ENCODE results near the gene TSPAN9. TPM values are rescaled to one million over a fixed set of nuclear protein-coding genes. Genes with fewer than 3 reads are reported as not detected.

The TSPAN9 gene
- total RNA-seq, 1 experiment from 2014 or later = 13.4 TPM

DNA sequence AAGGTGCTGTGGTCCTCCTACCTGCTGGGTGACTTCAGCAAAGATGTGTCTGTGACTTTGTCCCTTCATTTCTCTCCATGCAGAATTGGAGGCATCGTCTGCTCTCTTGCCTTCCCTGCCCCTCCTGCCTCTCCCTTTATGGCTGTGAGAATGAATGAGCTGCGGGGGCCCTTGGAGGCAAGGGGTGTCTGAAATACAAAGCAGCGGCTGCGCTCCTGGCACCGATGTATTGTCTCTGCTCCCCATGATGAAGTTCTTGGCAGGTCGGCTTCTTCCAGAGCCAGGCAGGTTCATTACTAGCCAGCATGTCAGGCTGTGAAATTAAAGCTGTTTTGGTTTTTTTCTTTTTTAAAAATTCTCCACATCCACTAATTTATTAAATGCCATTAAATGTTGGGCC lies 194.5 kb downstream of the TSPAN9 start:
- H3K27ac Mint-ChIP-seq (ENCODE audit: low read depth, unreplicated experiment) = peak overlapping the region; percentile 35
- peaks cover 6% of the 10 kb centered on the region for H3K36me3 Mint-ChIP-seq (ENCODE audit: insufficient read depth, unreplicated experiment)

DNA sequence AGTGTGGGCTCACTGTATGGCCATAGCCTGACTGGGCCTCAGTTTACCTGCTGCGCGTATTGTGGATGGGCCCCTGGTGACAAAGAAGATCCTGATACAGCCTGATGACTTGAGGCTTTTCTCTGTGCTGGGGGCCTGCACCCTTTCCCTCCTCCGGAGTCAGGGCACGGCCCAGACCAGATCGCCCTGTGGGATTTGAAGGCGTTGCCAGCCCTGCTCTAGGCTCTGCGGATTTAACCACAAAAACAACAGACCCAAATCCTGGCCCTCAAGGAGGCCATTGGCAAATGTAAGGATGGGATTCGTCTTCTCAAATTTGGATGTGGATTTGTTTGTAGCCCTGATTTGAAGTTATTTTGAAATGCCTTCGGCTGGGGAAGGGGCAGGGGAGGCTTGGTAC lies 195.8 kb downstream of the TSPAN9 start:
- no peak overlapping the region for H3K27ac Mint-ChIP-seq (ENCODE audit: low read depth, unreplicated experiment)
- TF ChIP-seq, protein P1, sequence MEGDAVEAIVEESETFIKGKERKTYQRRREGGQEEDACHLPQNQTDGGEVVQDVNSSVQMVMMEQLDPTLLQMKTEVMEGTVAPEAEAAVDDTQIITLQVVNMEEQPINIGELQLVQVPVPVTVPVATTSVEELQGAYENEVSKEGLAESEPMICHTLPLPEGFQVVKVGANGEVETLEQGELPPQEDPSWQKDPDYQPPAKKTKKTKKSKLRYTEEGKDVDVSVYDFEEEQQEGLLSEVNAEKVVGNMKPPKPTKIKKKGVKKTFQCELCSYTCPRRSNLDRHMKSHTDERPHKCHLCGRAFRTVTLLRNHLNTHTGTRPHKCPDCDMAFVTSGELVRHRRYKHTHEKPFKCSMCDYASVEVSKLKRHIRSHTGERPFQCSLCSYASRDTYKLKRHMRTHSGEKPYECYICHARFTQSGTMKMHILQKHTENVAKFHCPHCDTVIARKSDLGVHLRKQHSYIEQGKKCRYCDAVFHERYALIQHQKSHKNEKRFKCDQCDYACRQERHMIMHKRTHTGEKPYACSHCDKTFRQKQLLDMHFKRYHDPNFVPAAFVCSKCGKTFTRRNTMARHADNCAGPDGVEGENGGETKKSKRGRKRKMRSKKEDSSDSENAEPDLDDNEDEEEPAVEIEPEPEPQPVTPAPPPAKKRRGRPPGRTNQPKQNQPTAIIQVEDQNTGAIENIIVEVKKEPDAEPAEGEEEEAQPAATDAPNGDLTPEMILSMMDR (IDR thresholded peaks at IDR 0.05; ENCODE audit: unreplicated experiment) = no peak
- H3K4me3 Mint-ChIP-seq (ENCODE audit: unreplicated experiment) = no peak overlapping the region
- ChIA-PET POLR2A (no interaction called here), CTCF (interaction anchor here (0.6 to 12.0 kb wide), 4 partner anchors 70 to 538 kb away, joined by 4 to 248 read pairs (median 61); no protein-coding TSS in a partner anchor)
- H3K4me1 Mint-ChIP-seq (ENCODE audit: insufficient read depth, unreplicated experiment) = peaks cover 9% of the 10 kb centered on the region
- no peaks in the 10 kb centered on the region for H3K9me3 Mint-ChIP-seq (ENCODE audit: unreplicated experiment)
- peaks cover 6% of the 10 kb centered on the region for H3K36me3 Mint-ChIP-seq (ENCODE audit: insufficient read depth, unreplicated experiment)
- BruUV-seq (replicated peaks) = no TSS peak
- intact Hi-C loops (cut with micrococcal nuclease) = no loop called here
- no peaks in the 10 kb centered on the region for H3K27me3 Mint-ChIP-seq (ENCODE audit: insufficient read depth, unreplicated experiment)
- no peak for DNase-seq (ENCODE audit: unreplicated experiment)

More for the DNA sequence above, 194.5 kb downstream of the TSPAN9 start:
- Mint-ChIP-seq H3K4me3 (ENCODE audit: unreplicated experiment) (no peak overlapping the region), H3K27me3 (ENCODE audit: insufficient read depth, unreplicated experiment) (no peaks in the 10 kb centered on the region), H3K4me1 (ENCODE audit: insufficient read depth, unreplicated experiment) (peaks cover 9% of the 10 kb centered on the region), H3K9me3 (ENCODE audit: unreplicated experiment) (no peaks in the 10 kb centered on the region)
- CTCF ChIA-PET = interaction anchor here (0.9 to 12.0 kb wide), 4 partner anchors 10 to 198 kb away, joined by 4 to 248 read pairs (median 6); no protein-coding TSS in a partner anchor
- intact Hi-C loops (cut with micrococcal nuclease) = no loop called here
- no peak for DNase-seq (ENCODE audit: unreplicated experiment)
- BruUV-seq (replicated peaks) = no TSS peak
- POLR2A ChIA-PET = no interaction called here
- TF ChIP-seq, protein P1 (IDR thresholded peaks at IDR 0.05; ENCODE audit: unreplicated experiment) = no peak

DNA sequence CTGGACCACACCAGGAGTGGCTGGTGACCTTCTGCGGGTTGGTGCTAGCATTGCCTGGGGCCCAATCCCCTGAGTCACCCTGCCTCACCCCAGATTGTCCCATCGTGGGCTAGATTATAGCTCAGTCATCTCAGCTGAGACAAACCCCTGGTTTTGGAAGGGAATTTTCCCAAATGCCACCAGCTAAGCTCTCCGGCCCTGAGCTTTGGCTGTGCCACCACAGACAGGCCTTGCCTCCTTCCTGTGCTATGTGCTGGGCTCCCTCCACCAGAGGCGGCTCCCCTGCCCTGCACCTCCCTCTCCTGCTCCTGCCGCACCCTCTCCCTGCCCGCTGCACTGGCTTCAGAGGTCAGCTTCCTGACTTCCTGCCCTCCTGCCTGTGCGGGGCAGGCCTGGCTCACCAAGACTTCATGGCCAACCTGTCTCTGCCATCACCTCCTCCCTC lies 196.3 kb downstream of the TSPAN9 start:
- Mint-ChIP-seq H3K4me1 (ENCODE audit: insufficient read depth, unreplicated experiment) (peaks cover 10% of the 10 kb centered on the region), H3K9me3 (ENCODE audit: unreplicated experiment) (no peaks in the 10 kb centered on the region), H3K36me3 (ENCODE audit: insufficient read depth, unreplicated experiment) (peaks cover 6% of the 10 kb centered on the region), H3K4me3 (ENCODE audit: unreplicated experiment) (no peak overlapping the region), H3K27ac (ENCODE audit: low read depth, unreplicated experiment) (peak overlapping the region; percentile 37), H3K27me3 (ENCODE audit: insufficient read depth, unreplicated experiment) (no peaks in the 10 kb centered on the region)
- intact Hi-C loops (cut with micrococcal nuclease) = no loop called here
- TF ChIP-seq, protein P1 (IDR thresholded peaks at IDR 0.05; ENCODE audit: unreplicated experiment) = no peak
- ChIA-PET CTCF (interaction anchor here (0.6 to 12.0 kb wide), 9 partner anchors 8 to 538 kb away, joined by 3 to 248 read pairs (median 26); no protein-coding TSS in a partner anchor), POLR2A (interaction anchor here (0.6 kb wide), 1 partner anchor 21 kb away, joined by 3 read pairs; no protein-coding TSS in a partner anchor)
- BruUV-seq (replicated peaks) = no TSS peak
- DNase-seq (ENCODE audit: unreplicated experiment) = peak; percentile 20

DNA sequence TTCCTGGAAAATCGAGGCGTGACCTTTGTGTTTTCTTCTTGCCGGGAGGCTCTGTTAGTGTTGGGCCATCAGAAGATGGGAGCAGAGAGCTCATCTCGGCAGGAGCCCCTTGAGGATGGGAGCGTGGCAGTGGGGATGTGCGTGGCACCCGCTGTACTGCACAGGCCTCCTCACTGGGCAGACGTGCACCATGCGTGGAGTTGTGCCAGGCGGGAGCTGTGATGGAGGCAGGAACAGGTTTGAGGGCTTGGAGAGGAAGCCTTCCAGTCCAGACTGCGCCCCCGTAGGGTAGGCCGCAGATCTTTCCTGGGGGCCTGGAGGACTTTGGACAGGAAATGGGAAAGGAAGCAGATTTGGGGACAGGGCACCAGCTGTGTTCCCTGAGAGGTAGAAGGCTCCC lies 197.5 kb downstream of the TSPAN9 start:
- no peak for DNase-seq (ENCODE audit: unreplicated experiment)

More for the DNA sequence above, 197.5 kb downstream of the TSPAN9 start:
- Mint-ChIP-seq H3K27me3 (ENCODE audit: insufficient read depth, unreplicated experiment) (no peaks in the 10 kb centered on the region), H3K27ac (ENCODE audit: low read depth, unreplicated experiment) (no peak overlapping the region), H3K4me3 (ENCODE audit: unreplicated experiment) (no peak overlapping the region), H3K9me3 (ENCODE audit: unreplicated experiment) (no peaks in the 10 kb centered on the region), H3K4me1 (ENCODE audit: insufficient read depth, unreplicated experiment) (peaks cover 17% of the 10 kb centered on the region), H3K36me3 (ENCODE audit: insufficient read depth, unreplicated experiment) (peaks cover 6% of the 10 kb centered on the region)
- TF ChIP-seq, protein P1 (IDR thresholded peaks at IDR 0.05; ENCODE audit: unreplicated experiment) = no peak
- CTCF ChIA-PET = interaction anchor here (0.6 to 12.0 kb wide), 52 partner anchors 8 to 769 kb away, joined by 3 to 248 read pairs (median 4); no protein-coding TSS in a partner anchor
- POLR2A ChIA-PET = interaction anchor here (0.6 to 1.3 kb wide), 4 partner anchors 56 to 1225 kb away, joined by 3 to 5 read pairs (median 4); no protein-coding TSS in a partner anchor
- no TSS peak for BruUV-seq (replicated peaks)
- intact Hi-C loops (cut with micrococcal nuclease) = loop anchor here (1.0 kb wide), 3 partner anchors 71 to 201 kb away; no protein-coding TSS in a partner anchor

Data from MCF 10A (cell line).